ENCODE measurements around the gene MXRA5.
"Not testable (repeated sequence)": the region's sequence is repeated elsewhere in the genome, so short reads cannot be mapped to it uniquely, and the experiment has no call there.

MXRA5 gene, protein sequence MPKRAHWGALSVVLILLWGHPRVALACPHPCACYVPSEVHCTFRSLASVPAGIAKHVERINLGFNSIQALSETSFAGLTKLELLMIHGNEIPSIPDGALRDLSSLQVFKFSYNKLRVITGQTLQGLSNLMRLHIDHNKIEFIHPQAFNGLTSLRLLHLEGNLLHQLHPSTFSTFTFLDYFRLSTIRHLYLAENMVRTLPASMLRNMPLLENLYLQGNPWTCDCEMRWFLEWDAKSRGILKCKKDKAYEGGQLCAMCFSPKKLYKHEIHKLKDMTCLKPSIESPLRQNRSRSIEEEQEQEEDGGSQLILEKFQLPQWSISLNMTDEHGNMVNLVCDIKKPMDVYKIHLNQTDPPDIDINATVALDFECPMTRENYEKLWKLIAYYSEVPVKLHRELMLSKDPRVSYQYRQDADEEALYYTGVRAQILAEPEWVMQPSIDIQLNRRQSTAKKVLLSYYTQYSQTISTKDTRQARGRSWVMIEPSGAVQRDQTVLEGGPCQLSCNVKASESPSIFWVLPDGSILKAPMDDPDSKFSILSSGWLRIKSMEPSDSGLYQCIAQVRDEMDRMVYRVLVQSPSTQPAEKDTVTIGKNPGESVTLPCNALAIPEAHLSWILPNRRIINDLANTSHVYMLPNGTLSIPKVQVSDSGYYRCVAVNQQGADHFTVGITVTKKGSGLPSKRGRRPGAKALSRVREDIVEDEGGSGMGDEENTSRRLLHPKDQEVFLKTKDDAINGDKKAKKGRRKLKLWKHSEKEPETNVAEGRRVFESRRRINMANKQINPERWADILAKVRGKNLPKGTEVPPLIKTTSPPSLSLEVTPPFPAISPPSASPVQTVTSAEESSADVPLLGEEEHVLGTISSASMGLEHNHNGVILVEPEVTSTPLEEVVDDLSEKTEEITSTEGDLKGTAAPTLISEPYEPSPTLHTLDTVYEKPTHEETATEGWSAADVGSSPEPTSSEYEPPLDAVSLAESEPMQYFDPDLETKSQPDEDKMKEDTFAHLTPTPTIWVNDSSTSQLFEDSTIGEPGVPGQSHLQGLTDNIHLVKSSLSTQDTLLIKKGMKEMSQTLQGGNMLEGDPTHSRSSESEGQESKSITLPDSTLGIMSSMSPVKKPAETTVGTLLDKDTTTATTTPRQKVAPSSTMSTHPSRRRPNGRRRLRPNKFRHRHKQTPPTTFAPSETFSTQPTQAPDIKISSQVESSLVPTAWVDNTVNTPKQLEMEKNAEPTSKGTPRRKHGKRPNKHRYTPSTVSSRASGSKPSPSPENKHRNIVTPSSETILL (N-terminal part only)

DNA sequence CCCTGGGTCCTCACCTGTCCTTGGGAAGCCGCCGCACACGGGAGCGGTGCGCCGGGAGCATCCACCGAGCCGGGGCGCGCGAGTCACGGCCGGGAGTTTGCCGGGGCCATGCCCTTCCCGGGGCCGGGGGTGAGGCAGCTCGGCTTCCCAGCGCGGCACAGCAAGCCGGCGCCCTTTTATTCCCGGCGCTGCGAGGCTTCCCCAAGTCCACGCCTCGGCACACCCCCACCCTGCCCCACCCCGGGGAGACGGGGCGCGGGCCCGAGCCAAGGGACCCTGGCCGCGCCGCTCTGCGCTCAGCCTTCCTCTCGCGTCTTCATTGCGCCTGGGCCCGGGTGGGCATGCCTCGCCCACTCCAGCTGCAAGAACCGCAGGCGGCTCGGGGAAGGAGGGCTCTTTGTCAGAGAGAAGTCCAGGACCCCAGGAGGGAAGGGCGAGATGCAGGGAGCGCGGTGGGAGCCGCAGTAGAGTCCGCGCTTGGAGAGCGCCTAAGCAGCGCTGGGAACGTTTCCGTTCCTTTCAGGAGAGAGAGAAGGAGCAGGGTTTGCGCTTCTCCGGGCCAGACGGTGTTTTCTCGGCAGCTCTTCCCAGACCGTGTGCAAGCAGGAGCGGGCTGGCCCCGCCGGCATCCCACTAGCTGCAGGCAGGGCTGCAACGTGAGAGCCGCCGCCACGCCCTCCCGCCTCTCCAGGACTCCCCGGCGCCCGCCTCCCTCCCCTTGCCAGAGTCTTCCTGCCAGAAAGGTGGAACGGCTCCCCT lies at the start of gene MXRA5:
Gene MXRA5 (minus strand): TSS at position 152 of the 759 bp plus-strand sequence. CDS start 2,819 bp downstream, outside the sequence.
- DNase-seq (ENCODE audit: low read depth in 4 of 4, low spot score in 1 of 4), result no peak

DNA sequence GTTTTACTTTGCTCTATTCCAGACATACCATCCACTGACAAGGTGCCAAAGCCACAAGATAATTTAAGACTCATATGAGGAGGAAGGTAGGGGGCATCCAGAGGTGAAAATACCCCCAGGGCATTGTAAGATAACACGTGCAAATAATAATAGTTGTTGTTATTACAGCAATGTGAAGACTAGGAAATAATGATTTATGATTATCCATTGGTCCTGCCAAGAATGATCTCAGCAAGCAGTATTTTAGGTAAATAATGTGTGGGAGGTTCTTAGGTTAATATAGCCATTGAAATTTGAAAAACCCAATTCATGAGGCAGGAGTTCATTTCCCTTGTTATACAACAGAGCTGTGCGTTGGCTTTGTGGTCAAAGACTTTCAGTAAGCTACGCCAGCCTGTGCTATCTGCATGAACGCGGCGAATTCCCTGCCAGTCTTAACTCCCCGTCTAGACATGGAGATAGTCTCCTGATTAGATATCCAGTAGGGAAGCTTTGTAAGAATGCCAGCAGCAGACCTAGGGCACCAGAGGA lies 47.2 kb upstream of the MXRA5 start:
- DNase-seq (ENCODE audit: low read depth in 4 of 4, low spot score in 1 of 4), result no peak

DNA sequence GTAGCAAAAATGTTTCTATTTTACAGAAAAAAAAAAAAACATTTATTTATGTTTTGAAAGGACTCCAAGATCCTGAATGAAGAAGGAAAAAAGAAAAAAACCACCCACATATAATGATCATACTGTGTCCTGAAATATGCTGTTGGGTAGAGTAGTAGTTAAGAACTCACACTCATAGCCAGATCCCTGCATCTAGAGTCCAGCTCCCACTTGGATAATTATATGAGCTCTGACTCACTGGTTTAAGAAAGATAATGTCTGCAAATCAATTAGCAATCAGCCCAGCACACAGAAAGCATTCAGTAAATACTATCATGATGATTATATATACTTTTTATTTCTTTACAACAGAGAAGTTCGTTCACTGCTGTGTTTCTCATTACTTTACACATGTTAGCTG lies 46.7 kb upstream of the MXRA5 start:
- DNase-seq (ENCODE audit: low read depth in 4 of 4, low spot score in 1 of 4), result no peak

- DNase-seq (ENCODE audit: low read depth in 4 of 4, low spot score in 1 of 4), result no peak
These were observed 42.0 kb upstream of the MXRA5 start for GRCh38 chrX:3388457-3388856.

- no peak for DNase-seq (ENCODE audit: low read depth in 4 of 4, low spot score in 1 of 4)
These were observed 37.9 kb upstream of the MXRA5 start for GRCh38 chrX:3384327-3384726.

DNA sequence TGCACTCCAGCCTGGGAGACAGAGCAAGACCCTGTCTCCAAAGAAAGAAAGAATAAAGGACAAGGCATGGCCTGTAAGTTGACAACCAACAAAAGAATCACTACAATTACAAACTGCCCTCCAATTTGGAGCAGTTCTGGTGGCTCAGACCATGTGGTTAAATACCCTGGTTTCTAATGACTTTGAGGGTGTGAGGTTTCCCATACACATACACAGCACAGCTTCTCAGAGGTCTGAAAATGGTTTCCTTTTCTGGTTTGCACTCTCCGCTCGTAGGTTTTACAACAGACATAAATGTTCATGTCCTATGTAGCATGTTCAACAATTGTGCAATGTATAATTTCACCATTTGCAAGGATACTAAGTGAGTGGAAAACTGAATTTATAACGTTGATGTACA lies 34.2 kb upstream of the MXRA5 start:
- DNase-seq (ENCODE audit: low read depth in 4 of 4, low spot score in 1 of 4), result no peak

GRCh38 chrX:3379111-3379510 lies 32.7 kb upstream of the MXRA5 start:
- no peak for DNase-seq (ENCODE audit: low read depth in 4 of 4, low spot score in 1 of 4)

DNA sequence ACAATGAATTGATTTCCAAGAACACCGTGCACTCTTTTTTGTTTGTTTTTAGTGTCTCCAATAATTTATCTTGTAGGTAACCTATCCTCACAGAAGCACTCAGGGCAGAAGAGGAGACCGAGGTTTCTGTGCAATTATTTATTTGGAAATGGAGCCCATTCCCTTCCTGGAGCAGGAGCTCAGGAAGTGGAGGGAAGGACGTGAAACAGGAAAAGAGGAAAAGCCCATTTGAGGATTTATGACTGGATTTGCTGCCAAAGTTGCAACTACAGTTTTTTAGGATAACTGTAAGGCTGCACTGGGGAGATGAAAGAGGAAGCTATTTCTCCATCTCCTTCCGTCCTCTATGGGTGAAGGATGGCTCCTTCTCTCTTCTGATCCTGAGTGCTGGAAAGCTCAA lies 31.7 kb upstream of the MXRA5 start:
- DNase-seq (ENCODE audit: low read depth in 4 of 4, low spot score in 1 of 4), result no peak

DNA sequence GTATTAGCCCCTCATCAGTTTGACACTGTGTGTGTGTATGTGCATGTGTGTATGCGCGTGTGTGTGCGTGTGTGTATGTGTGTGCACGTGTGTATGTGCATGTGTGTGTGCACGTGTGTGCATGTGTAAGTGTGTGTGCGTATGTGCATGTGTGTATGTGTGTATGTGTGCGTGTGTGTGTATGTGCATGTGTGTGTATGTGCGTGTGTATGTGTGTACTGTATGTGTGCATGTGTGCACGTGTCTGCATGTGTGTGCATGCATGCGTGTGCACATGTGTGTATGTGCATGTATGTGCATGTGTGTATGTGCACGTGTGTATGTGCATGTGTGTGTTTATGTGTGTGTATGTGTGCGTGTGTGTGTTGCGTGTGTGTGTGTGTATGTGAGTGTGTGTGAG lies 31.1 kb upstream of the MXRA5 start:
- no peak for DNase-seq (ENCODE audit: low read depth in 4 of 4, low spot score in 1 of 4)

DNA sequence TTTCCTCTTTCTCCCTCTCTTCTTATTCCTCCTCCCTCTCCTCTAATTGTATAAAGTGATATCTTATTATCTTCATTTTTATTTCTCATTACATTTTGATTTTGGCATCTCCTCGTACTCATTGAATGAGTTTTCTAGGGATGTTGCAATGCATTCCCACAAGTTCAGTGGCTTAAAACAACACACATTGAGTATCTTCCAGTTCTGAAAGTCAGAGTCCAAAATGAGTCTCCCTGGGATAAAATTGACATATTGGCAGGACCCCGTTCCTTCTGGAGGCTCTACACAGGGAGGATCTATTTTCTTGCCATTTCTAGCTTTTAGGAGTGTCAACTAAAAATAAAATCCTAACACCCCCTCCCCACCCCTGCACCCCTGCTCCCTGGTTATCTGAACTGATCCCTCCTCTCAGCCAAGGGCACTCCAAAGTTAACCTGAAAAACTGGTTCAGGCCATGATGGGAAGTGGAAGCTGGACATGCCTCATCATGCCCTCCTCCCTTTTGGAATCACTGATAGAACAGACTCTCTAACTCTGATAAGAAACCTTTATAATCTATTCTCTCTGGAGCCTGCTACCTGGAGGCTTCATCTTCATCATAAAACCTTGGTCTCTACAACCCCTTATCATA lies 29.5 kb upstream of the MXRA5 start:
- DNase-seq (ENCODE audit: low read depth in 4 of 4, low spot score in 1 of 4), result not testable (repeated sequence)

DNA sequence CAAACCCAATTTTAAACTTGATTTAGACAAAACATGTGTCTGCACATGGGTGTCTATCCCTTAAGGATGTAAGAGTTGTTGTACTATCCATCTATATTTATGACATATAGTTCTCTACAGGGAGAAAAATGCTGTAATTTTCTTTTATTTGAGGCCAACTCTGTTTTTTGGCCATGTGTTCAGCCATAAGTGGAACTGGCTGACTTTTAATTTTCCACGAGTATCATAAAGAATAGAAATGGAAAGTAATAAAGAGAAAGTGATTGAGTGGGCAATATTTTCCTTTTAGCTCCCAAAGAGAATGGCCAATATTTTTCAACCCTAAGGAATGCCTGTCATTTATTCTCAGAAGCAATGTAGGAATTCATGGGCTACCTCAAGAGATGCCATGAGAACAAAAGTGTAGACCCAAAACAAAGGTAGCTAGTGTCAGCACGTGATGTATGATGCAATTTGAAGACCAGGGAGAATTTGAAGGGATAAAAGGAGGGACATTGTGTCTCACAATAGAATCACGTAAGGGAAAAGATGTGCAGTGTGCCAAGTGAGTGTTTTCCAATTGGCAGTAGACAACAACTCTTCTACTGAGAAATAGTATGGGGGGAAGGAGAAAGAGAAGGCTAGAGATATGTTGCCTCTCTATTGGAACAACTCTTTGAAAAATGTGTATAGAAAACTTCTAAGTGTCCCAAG lies 27.8 kb upstream of the MXRA5 start:
- no peak for DNase-seq (ENCODE audit: low read depth in 4 of 4, low spot score in 1 of 4)

GRCh38 chrX:3371163-3371562 lies 24.7 kb upstream of the MXRA5 start:
- DNase-seq (ENCODE audit: low read depth in 4 of 4, low spot score in 1 of 4), result no peak

- DNase-seq (ENCODE audit: low read depth in 4 of 4, low spot score in 1 of 4), result no peak
These were observed 24.2 kb upstream of the MXRA5 start for GRCh38 chrX:3370656-3371055.

DNA sequence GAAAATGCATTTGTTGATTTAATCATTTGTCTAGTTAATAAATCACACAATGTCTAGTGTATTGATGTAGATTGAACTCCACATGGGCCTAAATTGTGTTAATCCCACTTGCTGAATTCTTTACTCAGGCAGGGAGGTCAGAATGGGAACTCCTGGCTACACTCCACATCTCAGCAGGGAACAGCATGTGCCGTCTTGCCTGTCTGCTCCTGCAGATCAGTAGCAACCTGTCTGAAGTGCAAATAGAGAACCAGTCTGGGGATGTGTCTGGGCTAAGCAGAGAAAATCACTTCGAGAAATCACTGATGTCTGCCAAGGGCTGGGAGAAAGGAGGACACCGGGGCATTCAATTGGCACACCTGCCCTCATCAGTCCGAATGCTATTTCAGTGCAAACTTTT lies 16.5 kb upstream of the MXRA5 start:
- DNase-seq (ENCODE audit: low read depth in 4 of 4, low spot score in 1 of 4), result no peak

DNA sequence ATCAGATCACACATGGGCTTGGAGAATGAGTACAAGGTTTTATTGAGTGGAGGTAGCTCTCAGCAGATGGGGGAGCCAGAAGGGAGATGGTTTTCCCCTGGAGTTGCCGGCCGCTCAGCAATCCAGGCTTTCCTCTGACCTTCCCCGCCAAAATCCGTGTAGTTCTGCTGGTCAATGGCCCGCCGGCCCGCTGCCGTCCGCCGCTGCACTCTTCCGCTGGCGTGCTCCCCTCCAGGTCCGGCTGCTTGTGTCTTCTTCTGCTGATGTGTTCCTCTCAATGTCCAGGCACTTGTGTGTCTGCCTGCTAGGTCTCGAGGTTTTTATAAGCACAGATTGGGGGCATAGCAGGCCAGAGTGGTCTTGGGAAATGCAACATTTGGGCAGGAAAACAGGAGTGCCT lies 14.4 kb upstream of the MXRA5 start:
- no peak for DNase-seq (ENCODE audit: low read depth in 4 of 4, low spot score in 1 of 4)

DNA sequence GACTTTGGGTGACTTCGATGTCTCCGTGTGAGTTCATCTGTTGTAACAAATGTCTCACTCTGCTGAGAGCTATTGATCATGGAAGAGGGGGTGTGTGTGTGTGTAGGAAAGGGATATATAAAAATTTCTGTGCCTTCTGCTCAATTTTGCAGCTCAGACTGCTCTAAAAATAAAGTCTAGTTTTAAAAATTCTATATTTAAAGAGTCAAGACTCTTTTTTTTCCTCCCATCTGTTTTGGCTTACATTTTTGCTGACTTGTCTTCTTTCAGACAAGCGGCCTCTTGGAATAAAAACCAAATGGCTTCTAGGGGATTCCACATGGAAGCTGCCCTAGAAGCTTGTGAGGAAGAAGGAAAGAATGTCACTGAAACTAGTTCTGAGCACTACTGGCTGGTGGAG lies 6.3 kb upstream of the MXRA5 start:
- DNase-seq (ENCODE audit: low read depth in 4 of 4, low spot score in 1 of 4), result not testable (repeated sequence)

DNA sequence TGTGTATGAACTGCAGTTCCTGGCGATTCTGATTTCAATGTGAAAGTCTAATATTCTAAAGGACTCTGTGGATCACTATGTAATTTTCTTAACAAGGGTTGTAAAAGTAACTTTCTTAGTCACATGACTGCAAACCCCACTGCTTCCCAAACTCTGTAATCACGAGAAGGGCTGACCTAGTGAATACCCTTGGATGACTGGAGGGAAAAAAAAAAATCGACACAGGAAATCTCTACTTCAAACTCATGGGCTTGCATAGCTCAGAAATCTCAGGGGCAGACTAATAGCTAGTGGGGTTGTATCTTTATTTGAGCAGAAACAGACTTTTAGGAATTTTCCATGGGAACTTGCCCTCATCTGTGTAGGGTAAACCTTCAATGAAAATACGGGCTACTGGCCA lies 4.8 kb upstream of the MXRA5 start:
- DNase-seq (ENCODE audit: low read depth in 4 of 4, low spot score in 1 of 4), result no peak

DNA sequence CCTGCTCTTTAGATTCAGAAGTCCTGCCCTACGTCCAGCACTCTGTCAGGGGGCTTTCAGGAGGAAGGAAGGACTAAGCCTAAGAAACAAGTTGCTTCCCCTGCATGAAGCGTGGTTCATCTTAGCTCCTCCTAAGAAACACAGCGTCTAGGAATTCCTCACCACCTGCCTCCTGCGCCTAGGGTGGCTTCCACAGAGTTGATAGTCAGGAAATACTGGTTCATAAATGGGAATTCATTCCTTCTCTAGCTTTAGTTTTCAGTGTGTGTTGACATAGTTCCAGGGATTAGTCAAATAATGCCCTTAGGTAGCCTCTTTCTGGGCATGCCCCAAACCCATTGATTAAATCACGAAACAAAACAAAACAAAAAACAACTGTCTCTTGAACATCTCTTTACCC lies 1.7 kb upstream of the MXRA5 start:
- DNase-seq (ENCODE audit: low read depth in 4 of 4, low spot score in 1 of 4), result no peak
